ENCODE results near the gene SUGCT. TPM values are rescaled to one million over a fixed set of nuclear protein-coding genes. Genes with fewer than 3 reads are reported as not detected.

The SUGCT gene
- total and polyA plus RNA-seq, 2 of the 8 experiments (the other 6 are each of a cell fraction or from before 2014, with no cell fraction given), result 2.8 to 5.4 TPM

GRCh38 chr7:40587419-40587818 lies 452.6 kb downstream of the SUGCT start:
- FAIRE-seq, result no peak
- Histone ChIP-seq H4K8ac (ENCODE audit: extremely low read depth, insufficient read depth, low read length) (no peak overlapping the region), H3K36me3 (ENCODE audit: control insufficient read depth in 2 of 4, insufficient read depth in 4 of 4, low read length in 3 of 4) (no peaks in the 10 kb centered on the region), H3K14ac (ENCODE audit: insufficient read length) (no peak overlapping the region), H3K18ac (ENCODE audit: extremely low read depth, low read length) (no peak overlapping the region), H3K9ac (replicated peaks in 1 of 4; ENCODE audit: extremely low read depth in 1 of 4, low read depth in 3 of 4, low read length in 3 of 4) (no peak overlapping the region), H3K23me2 (ENCODE audit: low read depth, low read length) (no peaks in the 10 kb centered on the region), H4K91ac (replicated peaks; ENCODE audit: insufficient read length, low read length) (no peak overlapping the region), H3K4ac (replicated peaks; ENCODE audit: insufficient read length, low read depth, low read length) (no peak overlapping the region), H2AK5ac (ENCODE audit: low read depth, low read length) (no peak overlapping the region), H3K4me2 (ENCODE audit: insufficient read depth in 1 of 2, low read depth in 2 of 2, low read length in 2 of 2) (no peak overlapping the region), H2BK5ac (ENCODE audit: low read depth, low read length) (no peak overlapping the region), H3K79me2 (ENCODE audit: control insufficient read depth in 1 of 2, insufficient read depth in 2 of 2, low read length in 2 of 2) (no peaks in the 10 kb centered on the region), H2BK12ac (ENCODE audit: low read depth, low read length) (no peak overlapping the region), H3K27ac (ENCODE audit: low read depth, low read length) (no peak overlapping the region), H3K4me3 (ENCODE audit: extremely low read depth in 1 of 4, insufficient read depth in 2 of 4, low read depth in 3 of 4, low read length in 4 of 4) (no peak overlapping the region), H3K9me3 (ENCODE audit: insufficient read depth in 2 of 2, low read depth in 1 of 2, low read length in 1 of 2) (no peaks in the 10 kb centered on the region), H2BK20ac (ENCODE audit: low read length) (no peak overlapping the region), H2AFZ (ENCODE audit: low read length) (no peak overlapping the region), H3K79me1 (ENCODE audit: low read depth, low read length) (no peaks in the 10 kb centered on the region), H3K56ac (replicated peaks; ENCODE audit: insufficient read length, low read depth, low read length) (no peak overlapping the region), H4K5ac (ENCODE audit: insufficient read length, low read depth, low read length) (no peak overlapping the region), H2BK120ac (replicated peaks; ENCODE audit: low read depth, low read length) (no peak overlapping the region), H3K23ac (ENCODE audit: insufficient read length) (no peak overlapping the region), H3K27me3 (replicated peaks in 1 of 4; ENCODE audit: control insufficient read depth in 3 of 4, extremely low read depth in 1 of 4, insufficient read depth in 3 of 4, low read length in 3 of 4) (no peaks in the 10 kb centered on the region), H3K4me1 (replicated peaks in 1 of 4; ENCODE audit: control insufficient read depth in 3 of 4, insufficient read depth in 4 of 4, low read length in 3 of 4) (no peaks in the 10 kb centered on the region), H4K20me1 (replicated peaks in 1 of 2; ENCODE audit: control insufficient read depth in 1 of 2, insufficient read depth in 2 of 2, low read length in 2 of 2) (no peaks in the 10 kb centered on the region), H2BK15ac (ENCODE audit: low read length) (no peak overlapping the region)
- CTCF ChIA-PET (ENCODE audit: partially characterized antibody), result interaction anchor here (0.8 kb wide), 1 partner anchor 139 kb away, joined by 4 read pairs; no protein-coding TSS in a partner anchor
- POLR2A ChIA-PET (ENCODE audit: partially characterized antibody), result no interaction called here
- no peak for TF ChIP-seq POLR2A (IDR thresholded peaks at IDR 0.05; ENCODE audit: control extremely low read depth in 1 of 2, low read depth in 2 of 2, low read length in 2 of 2)
- no peak for TF ChIP-seq BCL11A (IDR thresholded peaks at IDR 0.05; ENCODE audit: low read depth in 2 of 2, low read length in 2 of 2)
- no peak for TF ChIP-seq SP2 (IDR thresholded peaks at IDR 0.05; ENCODE audit: low read length)
- no peak for TF ChIP-seq YY1 (IDR thresholded peaks at IDR 0.05; ENCODE audit: low read depth, low read length)
- no peak for DNase-seq (ENCODE audit: low read depth in 1 of 2, low spot score in 2 of 2)
